Activated CD8-positive, alpha-beta T cell treated with anti-CD3 and anti-CD28 coated beads for 36 hours (primary cell): ENCODE data around the gene NANP. TPM values are rescaled to one million over a fixed set of nuclear protein-coding genes. Genes with fewer than 3 reads are reported as not detected.
"Not testable (repeated sequence)": the region's sequence is repeated elsewhere in the genome, so short reads cannot be mapped to it uniquely, and the experiment has no call there.

ENCODE experiments used
- ATAC-seq: fragments of 200-7000 bp; cut with Tn5 transposase; one replicate; pipeline ENCODE4 v1.10.0; 2021; ENCODE audit warnings: mild to moderate bottlenecking, moderate library complexity
- CTCF ChIA-PET: fragments of 350-600 bp; sonication (Branson Sonifier 250); formaldehyde crosslinking; loops from one replicate; lab custom pipeline; 2021; ENCODE audit warnings: antibody characterized with exemption; lab: Charles Lee
- POLR2A ChIA-PET: fragments of 350-600 bp; sonication (Branson Sonifier 250); formaldehyde crosslinking; loops from one replicate; lab custom pipeline; 2021; ENCODE audit warnings: antibody characterized with exemption; lab: Charles Lee
- DNase-seq: peaks from one replicate; pipeline ENCODE4 v3.0.0-alpha.2; 2020
- H3K27ac Mint-ChIP-seq: one replicate; pipeline ENCODE4 v1.8.0; 2021; ENCODE audit warnings: mild to moderate bottlenecking, mixed read lengths
- H3K27me3 Mint-ChIP-seq: one replicate; pipeline ENCODE4 v1.8.0; 2021; ENCODE audit warnings: mixed read lengths
- H3K36me3 Mint-ChIP-seq: one replicate; pipeline ENCODE4 v1.8.0; 2021; ENCODE audit warnings: low read depth, mixed read lengths
- H3K4me1 Mint-ChIP-seq: one replicate; pipeline ENCODE4 v1.8.0; 2021; ENCODE audit warnings: low read depth, mixed read lengths
- H3K4me3 Mint-ChIP-seq: one replicate; pipeline ENCODE4 v1.8.0; 2021; ENCODE audit warnings: mild to moderate bottlenecking, moderate library complexity, mixed read lengths
- H3K9me3 Mint-ChIP-seq: one replicate; pipeline ENCODE4 v1.8.0; 2021; ENCODE audit warnings: mixed read lengths
- CTCF ChIP-seq: fragments of 200-600 bp; IDR thresholded peaks from one replicate; pipeline ENCODE4 v1.8.0; 2022; ENCODE audit warnings: antibody characterized with exemption, mild to moderate bottlenecking
- intact Hi-C: fragments of 100-400 bp; cut with micrococcal nuclease; formaldehyde crosslinking; loops from one replicate; pipeline ENCODE4 v1.10.0; 2022
- total RNA-seq, 2 experiments: library from RNA; stranded (reverse); gene quantifications; one replicate each; pipeline ENCODE4 v1.2.3, GENCODE V29; 2021

The NANP gene
- total RNA-seq, 2 experiments from 2014 or later, result 7.6 to 8.0 TPM

GRCh38 chr20:25588491-25588890 is 35.3 kb downstream of the NANP start:
- Mint-ChIP-seq H3K4me3 (no peak overlapping the region), H3K9me3 (no peaks in the 10 kb centered on the region), H3K27me3 (peaks cover 9% of the 10 kb centered on the region), H3K4me1 (peaks cover 4% of the 10 kb centered on the region), H3K27ac (no peak overlapping the region), H3K36me3 (peaks cover 3% of the 10 kb centered on the region)
- CTCF ChIA-PET, result no interaction called here
- TF ChIP-seq CTCF, result no peak
- ATAC-seq, result no peak
- POLR2A ChIA-PET, result interaction anchor here (1.5 kb wide), 1 partner anchor 107 kb away, joined by 3 read pairs; no protein-coding TSS in a partner anchor
- intact Hi-C loops, result loop anchor here (5.0 to 10.0 kb wide), 3 partner anchors 34 to 104 kb away; partner anchors contain the start of gene NANP
- DNase-seq, result no peak

- H3K4me3 Mint-ChIP-seq, result no peak overlapping the region
- ATAC-seq (no peak), DNase-seq (no peak)
- ChIA-PET POLR2A (no interaction called here), CTCF (no interaction called here)
- TF ChIP-seq CTCF, result no peak
- intact Hi-C loops, result loop anchor here (5.0 to 10.0 kb wide), 3 partner anchors 35 to 103 kb away; partner anchors contain the start of gene NANP
- H3K27ac Mint-ChIP-seq, result no peak overlapping the region
- no peaks in the 10 kb centered on the region for H3K9me3 Mint-ChIP-seq
- peaks cover 4% of the 10 kb centered on the region for H3K4me1 Mint-ChIP-seq
- H3K27me3 Mint-ChIP-seq, result peaks cover 12% of the 10 kb centered on the region
- peaks cover 3% of the 10 kb centered on the region for H3K36me3 Mint-ChIP-seq
These were observed 36.3 kb downstream of the NANP start for GRCh38 chr20:25587536-25587935.

- ATAC-seq (no peak), DNase-seq (no peak)
- no peak for TF ChIP-seq CTCF
- H3K27me3 Mint-ChIP-seq, result peaks cover 12% of the 10 kb centered on the region
- ChIA-PET CTCF (interaction anchor here (0.6 kb wide), 1 partner anchor 161 kb away, joined by 3 read pairs; no protein-coding TSS in a partner anchor), POLR2A (no interaction called here)
- no peaks in the 10 kb centered on the region for H3K9me3 Mint-ChIP-seq
- no peak overlapping the region for H3K4me3 Mint-ChIP-seq
- intact Hi-C loops, result loop anchor here (5.0 to 10.0 kb wide), 3 partner anchors 35 to 102 kb away; partner anchors contain the start of gene NANP
- peaks cover 3% of the 10 kb centered on the region for H3K36me3 Mint-ChIP-seq
- H3K27ac Mint-ChIP-seq, result no peak overlapping the region
- peaks cover 4% of the 10 kb centered on the region for H3K4me1 Mint-ChIP-seq
These were observed 36.9 kb downstream of the NANP start for GRCh38 chr20:25586877-25587276.

GRCh38 chr20:25584905-25585704 is 38.7 kb downstream of the NANP start, which contains the start of gene NINL:
Gene NINL, minus strand, starts transcription at chr20:25585531. Its CDS starts 58,944 bp downstream, at chr20:25526587.
- intact Hi-C loops, result loop anchor here (5.0 to 10.0 kb wide), 3 partner anchors 37 to 100 kb away; partner anchors contain the start of gene NANP
- DNase-seq, result peak; percentile 58
- TF ChIP-seq CTCF, result no peak
- peaks cover 4% of the 10 kb centered on the region for H3K4me1 Mint-ChIP-seq
- peaks cover 12% of the 10 kb centered on the region for H3K27me3 Mint-ChIP-seq
- peak; percentile 88 for ATAC-seq
- H3K9me3 Mint-ChIP-seq, result no peaks in the 10 kb centered on the region
- CTCF ChIA-PET, result no interaction called here
- peaks cover 3% of the 10 kb centered on the region for H3K36me3 Mint-ChIP-seq
- POLR2A ChIA-PET, result no interaction called here
- peak within 1 kb of the TSS; percentile 79 for H3K4me3 Mint-ChIP-seq
- peak within 1 kb of the TSS; percentile 17 for H3K27ac Mint-ChIP-seq

GRCh38 chr20:25583607-25584006 is 40.2 kb downstream of the NANP start:
- H3K27ac Mint-ChIP-seq, H3K9me3 Mint-ChIP-seq, CTCF ChIA-PET, ATAC-seq, POLR2A ChIA-PET, H3K4me1 Mint-ChIP-seq, DNase-seq, H3K36me3 Mint-ChIP-seq: not testable (repeated sequence)
- H3K27me3 Mint-ChIP-seq, result peaks cover 12% of the 10 kb centered on the region
- H3K4me3 Mint-ChIP-seq, result peak overlapping the region; percentile 26
- intact Hi-C loops, result loop anchor here (10.0 kb wide), 2 partner anchors 81 to 99 kb away; no protein-coding TSS in a partner anchor
